GM19467 (cell line): Measurements from ENCODE around the gene PKD2L1.
"Not testable (repeated sequence)": the region's sequence is repeated elsewhere in the genome, so short reads cannot be mapped to it uniquely, and the experiment has no call there.

Source experiments
- ATAC-seq: cut with Tn5 transposase; IDR thresholded peaks from one replicate; pipeline ENCODE4 v1.9.1; 2021; ENCODE audit warnings: mild to moderate bottlenecking, moderate library complexity; ENCODE audit not compliant: unreplicated experiment

Gene PKD2L1

GRCh38 chr10:100334762-100335161 is 4.7 kb upstream of the PKD2L1 start:
- ATAC-seq, result no peak

- ATAC-seq, result no peak
These were observed 3.8 kb upstream of the PKD2L1 start for GRCh38 chr10:100333661-100334440.

- no peak for ATAC-seq
These were observed 3.1 kb upstream of the PKD2L1 start for GRCh38 chr10:100333106-100333505.

GRCh38 chr10:100328198-100328597 is 1.8 kb downstream of the PKD2L1 start:
- ATAC-seq, result no peak

GRCh38 chr10:100327718-100328009 is 2.4 kb downstream of the PKD2L1 start:
- no peak for ATAC-seq

GRCh38 chr10:100327007-100327717 is 2.9 kb downstream of the PKD2L1 start:
- ATAC-seq, result peak; percentile 95

GRCh38 chr10:100325158-100325557 is 4.9 kb downstream of the PKD2L1 start:
- ATAC-seq, result no peak

GRCh38 chr10:100319707-100320402 is 10.2 kb downstream of the PKD2L1 start:
- no peak for ATAC-seq

GRCh38 chr10:100318207-100318606 is 11.8 kb downstream of the PKD2L1 start:
- no peak for ATAC-seq

GRCh38 chr10:100315615-100316014 is 14.4 kb downstream of the PKD2L1 start:
- ATAC-seq, result no peak

GRCh38 chr10:100311298-100311697 is 18.7 kb downstream of the PKD2L1 start:
- no peak for ATAC-seq

GRCh38 chr10:100307684-100308083 is 22.3 kb downstream of the PKD2L1 start:
- ATAC-seq, result no peak

GRCh38 chr10:100306861-100307260 is 23.2 kb downstream of the PKD2L1 start:
- ATAC-seq, result no peak

- no peak for ATAC-seq
These were observed 25.6 kb downstream of the PKD2L1 start for GRCh38 chr10:100304414-100304813.

GRCh38 chr10:100303724-100304319 is 26.2 kb downstream of the PKD2L1 start:
- no peak for ATAC-seq

- not testable (repeated sequence) for ATAC-seq
These were observed 28.9 kb downstream of the PKD2L1 start for GRCh38 chr10:100301123-100301522.

- no peak for ATAC-seq
These were observed 32.8 kb downstream of the PKD2L1 start for GRCh38 chr10:100297242-100297641.

- ATAC-seq, result no peak
These were observed 37.0 kb downstream of the PKD2L1 start for GRCh38 chr10:100293066-100293465.

- not testable (repeated sequence) for ATAC-seq
These were observed 37.7 kb downstream of the PKD2L1 start for GRCh38 chr10:100292300-100292699.

- no peak for ATAC-seq
These were observed 38.7 kb downstream of the PKD2L1 start for GRCh38 chr10:100291356-100291755.

- no peak for ATAC-seq
These were observed 40.4 kb downstream of the PKD2L1 start for GRCh38 chr10:100289641-100290040.
